Adrenal gland (tissue), 5 donors: Measurements from ENCODE around the gene LTC4S.

Source experiments
- CTCF ChIP-seq, 6 experiments: fragments of 450-650 bp in 4 of 6; fragments of 200-600 bp in 2 of 6; sonication (generic) in 1 of 6; IDR thresholded peaks; 1 replicate in 5 of 6; 2 replicates in 1 of 6; pipeline versions ENCODE4 v1.5.1 to v1.8.0; 2016 to 2021; ENCODE audit warnings: antibody characterized with exemption in 6 of 6, mild to moderate bottlenecking in 2 of 6, moderate library complexity in 1 of 6
- POLR2A ChIP-seq, 2 donors: fragments of 450-650 bp; IDR thresholded peaks; one replicate each; pipeline ENCODE4 v1.6.1; 2017; ENCODE audit warnings: antibody characterized with exemption in 2 of 2, mild to moderate bottlenecking in 2 of 2, moderate library complexity in 1 of 2
- donor health status: DM: no; HTN: no; CAD: no.

GRCh38 chr5:179794171-179794570 lies 385 bp downstream of the LTC4S start:
- no peak for TF ChIP-seq CTCF (IDR thresholded peaks at IDR 0.05)
- TF ChIP-seq POLR2A (IDR thresholded peaks at IDR 0.05), result no peak
